GM23338 (cell line): ENCODE results near the gene NPPC. TPM values are rescaled to one million over a fixed set of nuclear protein-coding genes. Genes with fewer than 3 reads are reported as not detected.

Experiments used
- ATAC-seq: fragments of 200-7000 bp; cut with Tn5 transposase; 3 replicates; pipeline ENCODE4 v1.9.1; 2020
- DNase-seq: peaks from one replicate; pipeline ENCODE4 v3.0.0-alpha.2; 2015; ENCODE audit warnings: low spot score
- H2AFZ ChIP-seq: fragments of 200-600 bp; sonication (generic); 2 replicates; pipeline ENCODE4 v1.8.0; 2016; ENCODE audit warnings: antibody characterized with exemption, mild to moderate bottlenecking, moderate library complexity
- H3F3A ChIP-seq: fragments of 200-600 bp; sonication (generic); replicated peaks from 2 replicates; pipeline ENCODE4 v1.8.0; 2017; ENCODE audit warnings: antibody characterized with exemption, mixed run types, low read depth
- H3K27ac ChIP-seq: fragments of 200-600 bp; sonication (generic); 2 replicates; pipeline ENCODE4 v1.6.1; 2016; ENCODE audit warnings: low read depth
- H3K27me3 ChIP-seq: fragments of 200-600 bp; sonication (generic); 2 replicates; pipeline ENCODE4 v1.8.0; 2016; ENCODE audit warnings: mild to moderate bottlenecking, mixed run types, moderate library complexity; ENCODE audit not compliant: insufficient read depth
- H3K36me3 ChIP-seq: fragments of 200-600 bp; sonication (generic); 2 replicates; pipeline ENCODE4 v1.8.0; 2016; ENCODE audit warnings: mild to moderate bottlenecking; ENCODE audit not compliant: insufficient read depth
- H3K4me1 ChIP-seq: fragments of 200-600 bp; sonication (generic); 2 replicates; pipeline ENCODE4 v1.8.0; 2016; ENCODE audit warnings: mild to moderate bottlenecking, moderate library complexity; ENCODE audit not compliant: insufficient read depth
- H3K4me2 ChIP-seq: fragments of 200-600 bp; sonication (generic); 2 replicates; pipeline ENCODE4 v1.7.1; 2017; ENCODE audit warnings: mixed run types
- H3K4me3 ChIP-seq: fragments of 200-600 bp; sonication (generic); 2 replicates; pipeline ENCODE4 v1.6.1; 2016; ENCODE audit warnings: mixed run types
- H3K79me2 ChIP-seq: fragments of 200-600 bp; sonication (generic); replicated peaks from 2 replicates; pipeline ENCODE4 v1.8.0; 2017; ENCODE audit warnings: mild to moderate bottlenecking; ENCODE audit not compliant: insufficient read depth
- H3K9me2 ChIP-seq: fragments of 200-600 bp; sonication (generic); 2 replicates; pipeline ENCODE4 v1.8.0; 2017; ENCODE audit not compliant: insufficient read depth
- H4K20me1 ChIP-seq: fragments of 200-600 bp; sonication (generic); replicated peaks from 2 replicates; pipeline ENCODE4 v1.8.0; 2017; ENCODE audit warnings: mild to moderate bottlenecking; ENCODE audit not compliant: insufficient read depth
- H3K27ac Mint-ChIP-seq: 2 replicates; pipeline ENCODE4 v1.8.0; 2020; ENCODE audit warnings: inconsistent platforms, mild to moderate bottlenecking, moderate library complexity, mixed read lengths
- H3K27me3 Mint-ChIP-seq: 3 replicates; pipeline ENCODE4 v1.8.0; 2022; ENCODE audit warnings: low read depth, mild to moderate bottlenecking, moderate library complexity, mixed read lengths, inconsistent platforms; ENCODE audit not compliant: insufficient read depth, poor library complexity
- H3K36me3 Mint-ChIP-seq: 3 replicates; pipeline ENCODE4 v1.8.0; 2021; ENCODE audit warnings: low read depth, mild to moderate bottlenecking, inconsistent platforms, moderate library complexity, mixed read lengths
- H3K4me1 Mint-ChIP-seq: 3 replicates; pipeline ENCODE4 v1.8.0; 2020; ENCODE audit warnings: mild to moderate bottlenecking, inconsistent platforms, mixed read lengths
- H3K4me3 Mint-ChIP-seq: 3 replicates; pipeline ENCODE4 v1.8.0; 2021; ENCODE audit warnings: moderate library complexity, mild to moderate bottlenecking, inconsistent platforms, mixed read lengths
- H3K9me3 Mint-ChIP-seq: 3 replicates; pipeline ENCODE4 v1.8.0; 2020; ENCODE audit warnings: moderate library complexity, mild to moderate bottlenecking, inconsistent platforms, mixed read lengths
- CREB1 ChIP-seq: fragments of 250-450 bp; sonication (Bioruptor Pico); IDR thresholded peaks from 2 replicates; pipeline ENCODE4 v1.5.0; 2020; ENCODE audit warnings: low read depth, mild to moderate bottlenecking, moderate library complexity
- EZH2 ChIP-seq: fragments of 200-600 bp; sonication (generic); IDR thresholded peaks from one replicate; pipeline ENCODE4 v1.8.0; 2017; ENCODE audit warnings: antibody characterized with exemption, mild to moderate bottlenecking, low read depth; ENCODE audit not compliant: unreplicated experiment
- EZH2phosphoT487 ChIP-seq: fragments of 200-600 bp; sonication (generic); IDR thresholded peaks from one replicate; pipeline ENCODE4 v1.8.1; 2018; ENCODE audit warnings: antibody characterized with exemption; ENCODE audit not compliant: unreplicated experiment
- JUNB ChIP-seq: IDR thresholded peaks from one replicate; pipeline ENCODE4 v1.6.1; 2016; ENCODE audit warnings: antibody characterized with exemption; ENCODE audit not compliant: unreplicated experiment
- NANOG ChIP-seq: IDR thresholded peaks from 2 replicates; pipeline ENCODE4 v1.6.1; 2016; ENCODE audit warnings: antibody characterized with exemption, borderline replicate concordance
- POLR2AphosphoS5 ChIP-seq: IDR thresholded peaks from 2 replicates; pipeline ENCODE4 v1.6.1; 2016; ENCODE audit warnings: antibody characterized with exemption, low read depth
- STAT1 ChIP-seq: IDR thresholded peaks from one replicate; pipeline ENCODE4 v1.6.1; 2016; ENCODE audit warnings: antibody characterized with exemption; ENCODE audit not compliant: unreplicated experiment
- ZNF114 ChIP-seq: fragments of 250-450 bp; sonication (Bioruptor Pico); IDR thresholded peaks from 2 replicates; pipeline ENCODE4 v1.5.0; 2020; ENCODE audit warnings: mild to moderate bottlenecking, moderate library complexity
- ZNF331 ChIP-seq: fragments of 250-450 bp; sonication (Bioruptor Pico); IDR thresholded peaks from 2 replicates; pipeline ENCODE4 v1.5.0; 2020; ENCODE audit warnings: low read depth, mild to moderate bottlenecking, moderate library complexity
- polyA plus RNA-seq: library from polyadenylated mRNA; unstranded; fragments of >200 nt; fragmentation: Nextera tagmentation; extraction: Ambion mirVana; gene quantifications from 2 replicates; pipeline ENCODE4 v1.2.1, GENCODE V29; 2016
- total RNA-seq: library from RNA; depleted of rRNA; stranded (reverse); fragments of >200 nt; shearing (Covaris generic); gene quantifications from 2 replicates; pipeline ENCODE4 v1.2.3, GENCODE V29; 2014
- TF ChIP-seq, protein P1 (sequence below), 2 experiments: fragments of 200-600 bp in 1 of 2; sonication (generic) in 1 of 2; conservative IDR thresholded peaks; 2 replicates each; pipeline versions ENCODE4 v1.5.1 to v1.6.1; 2016 to 2017; ENCODE audit warnings: antibody characterized with exemption in 2 of 2, low read depth in 2 of 2, mild to moderate bottlenecking in 2 of 2, moderate library complexity in 1 of 2
- TF ChIP-seq, protein P2 (sequence below): IDR thresholded peaks from 2 replicates; pipeline ENCODE4 v1.6.1; 2016; ENCODE audit warnings: antibody characterized with exemption
- TF ChIP-seq, protein P3 (sequence below): fragments of 250-450 bp; sonication (Bioruptor Pico); IDR thresholded peaks from 2 replicates; pipeline ENCODE4 v1.5.0; 2020; ENCODE audit warnings: mild to moderate bottlenecking, moderate library complexity
- TF ChIP-seq, protein P4 (sequence below): IDR thresholded peaks from one replicate; pipeline ENCODE4 v1.6.1; 2018; ENCODE audit warnings: antibody characterized with exemption; ENCODE audit not compliant: unreplicated experiment

Gene NPPC
- total and polyA plus RNA-seq, 2 experiments from 2014 or later = 2.2 to 6.3 TPM

DNA sequence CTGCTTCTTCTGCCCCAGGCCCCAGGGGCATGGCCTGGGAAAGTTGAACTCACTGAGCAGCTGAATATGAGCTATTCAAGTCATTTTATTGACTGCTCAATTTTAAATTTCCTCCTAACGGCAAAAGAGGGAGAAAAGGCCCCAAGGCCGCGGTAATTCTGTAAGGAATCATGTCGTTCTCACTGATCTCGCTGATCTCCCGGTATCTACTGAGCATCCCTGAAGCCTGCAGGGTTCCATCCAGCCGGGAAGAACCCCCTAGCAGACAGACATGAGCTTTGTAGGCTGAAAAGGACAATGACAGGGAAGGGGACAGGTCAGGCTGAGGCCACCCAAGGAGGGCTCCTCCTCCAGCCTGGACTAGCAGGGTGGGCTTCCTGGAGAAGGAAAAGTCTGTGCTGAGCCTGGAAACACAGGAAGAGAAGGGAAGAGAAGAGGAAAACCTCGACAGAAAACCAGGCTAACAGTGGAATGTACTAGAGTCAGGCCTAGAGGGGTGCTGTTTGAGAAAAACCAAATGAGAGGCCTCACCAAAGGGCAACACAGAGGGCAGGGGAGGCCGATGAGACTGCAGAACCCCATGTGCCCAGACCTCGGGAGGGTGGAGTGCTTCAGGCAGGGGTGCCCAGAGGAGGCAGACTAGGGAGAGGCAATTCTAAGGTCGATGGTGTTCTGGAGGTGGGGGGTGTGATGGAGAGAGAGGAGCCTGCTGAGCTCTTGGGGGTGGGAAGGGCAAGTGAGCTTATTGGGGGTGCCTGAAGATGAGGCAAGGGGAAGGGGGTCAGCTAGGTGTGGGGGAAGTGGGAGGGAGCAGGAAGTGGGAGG, 2.9 kb upstream of the NPPC start:
- H3K27me3 Mint-ChIP-seq = peaks cover 50% of the 10 kb centered on the region

More for the DNA sequence above, 2.9 kb upstream of the NPPC start:
- no peak overlapping the region for H2AFZ ChIP-seq
- ATAC-seq (no peak), DNase-seq (no peak)
- no peak overlapping the region for H3K4me2 ChIP-seq
- no peaks in the 10 kb centered on the region for H3K36me3 ChIP-seq
- H3K9me3 Mint-ChIP-seq = no peaks in the 10 kb centered on the region
- peaks cover 49% of the 10 kb centered on the region for H3K27me3 ChIP-seq
- no peak overlapping the region for H3K4me3 ChIP-seq
- no peaks in the 10 kb centered on the region for H3K79me2 ChIP-seq
- no peaks in the 10 kb centered on the region for H3K4me1 ChIP-seq
- no peak overlapping the region for H3K27ac ChIP-seq
- no peak overlapping the region for H3K27ac Mint-ChIP-seq
- no peaks in the 10 kb centered on the region for H3K9me2 ChIP-seq
- no peaks in the 10 kb centered on the region for H3F3A ChIP-seq
- no peak overlapping the region; the same call in 2 of the 3 replicates for H3K4me3 Mint-ChIP-seq
- H4K20me1 ChIP-seq = peaks cover under 1% of the 10 kb centered on the region; the same call in 1 of the 2 replicates
- H3K4me1 Mint-ChIP-seq = peaks cover 12% of the 10 kb centered on the region; the same call in 2 of the 3 replicates
- H3K36me3 Mint-ChIP-seq = no peaks in the 10 kb centered on the region
- no peak for TF ChIP-seq NANOG
- TF ChIP-seq EZH2 = no peak
- no peak for TF ChIP-seq ZNF331 (CRISPR knock-in tag)
- TF ChIP-seq, protein P1, sequence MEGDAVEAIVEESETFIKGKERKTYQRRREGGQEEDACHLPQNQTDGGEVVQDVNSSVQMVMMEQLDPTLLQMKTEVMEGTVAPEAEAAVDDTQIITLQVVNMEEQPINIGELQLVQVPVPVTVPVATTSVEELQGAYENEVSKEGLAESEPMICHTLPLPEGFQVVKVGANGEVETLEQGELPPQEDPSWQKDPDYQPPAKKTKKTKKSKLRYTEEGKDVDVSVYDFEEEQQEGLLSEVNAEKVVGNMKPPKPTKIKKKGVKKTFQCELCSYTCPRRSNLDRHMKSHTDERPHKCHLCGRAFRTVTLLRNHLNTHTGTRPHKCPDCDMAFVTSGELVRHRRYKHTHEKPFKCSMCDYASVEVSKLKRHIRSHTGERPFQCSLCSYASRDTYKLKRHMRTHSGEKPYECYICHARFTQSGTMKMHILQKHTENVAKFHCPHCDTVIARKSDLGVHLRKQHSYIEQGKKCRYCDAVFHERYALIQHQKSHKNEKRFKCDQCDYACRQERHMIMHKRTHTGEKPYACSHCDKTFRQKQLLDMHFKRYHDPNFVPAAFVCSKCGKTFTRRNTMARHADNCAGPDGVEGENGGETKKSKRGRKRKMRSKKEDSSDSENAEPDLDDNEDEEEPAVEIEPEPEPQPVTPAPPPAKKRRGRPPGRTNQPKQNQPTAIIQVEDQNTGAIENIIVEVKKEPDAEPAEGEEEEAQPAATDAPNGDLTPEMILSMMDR (conservative IDR thresholded peaks at IDR 0.05; ENCODE audit: low read depth in 2 of 2) = no peak
- TF ChIP-seq POLR2AphosphoS5 = no peak
- TF ChIP-seq EZH2phosphoT487 = no peak
- TF ChIP-seq JUNB = no peak
- TF ChIP-seq, protein P2, sequence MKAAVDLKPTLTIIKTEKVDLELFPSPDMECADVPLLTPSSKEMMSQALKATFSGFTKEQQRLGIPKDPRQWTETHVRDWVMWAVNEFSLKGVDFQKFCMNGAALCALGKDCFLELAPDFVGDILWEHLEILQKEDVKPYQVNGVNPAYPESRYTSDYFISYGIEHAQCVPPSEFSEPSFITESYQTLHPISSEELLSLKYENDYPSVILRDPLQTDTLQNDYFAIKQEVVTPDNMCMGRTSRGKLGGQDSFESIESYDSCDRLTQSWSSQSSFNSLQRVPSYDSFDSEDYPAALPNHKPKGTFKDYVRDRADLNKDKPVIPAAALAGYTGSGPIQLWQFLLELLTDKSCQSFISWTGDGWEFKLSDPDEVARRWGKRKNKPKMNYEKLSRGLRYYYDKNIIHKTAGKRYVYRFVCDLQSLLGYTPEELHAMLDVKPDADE = no peak
- no peak for TF ChIP-seq CREB1 (CRISPR knock-in tag)
- TF ChIP-seq STAT1 = no peak
- TF ChIP-seq ZNF114 (CRISPR knock-in tag) = no peak
- TF ChIP-seq, protein P3, sequence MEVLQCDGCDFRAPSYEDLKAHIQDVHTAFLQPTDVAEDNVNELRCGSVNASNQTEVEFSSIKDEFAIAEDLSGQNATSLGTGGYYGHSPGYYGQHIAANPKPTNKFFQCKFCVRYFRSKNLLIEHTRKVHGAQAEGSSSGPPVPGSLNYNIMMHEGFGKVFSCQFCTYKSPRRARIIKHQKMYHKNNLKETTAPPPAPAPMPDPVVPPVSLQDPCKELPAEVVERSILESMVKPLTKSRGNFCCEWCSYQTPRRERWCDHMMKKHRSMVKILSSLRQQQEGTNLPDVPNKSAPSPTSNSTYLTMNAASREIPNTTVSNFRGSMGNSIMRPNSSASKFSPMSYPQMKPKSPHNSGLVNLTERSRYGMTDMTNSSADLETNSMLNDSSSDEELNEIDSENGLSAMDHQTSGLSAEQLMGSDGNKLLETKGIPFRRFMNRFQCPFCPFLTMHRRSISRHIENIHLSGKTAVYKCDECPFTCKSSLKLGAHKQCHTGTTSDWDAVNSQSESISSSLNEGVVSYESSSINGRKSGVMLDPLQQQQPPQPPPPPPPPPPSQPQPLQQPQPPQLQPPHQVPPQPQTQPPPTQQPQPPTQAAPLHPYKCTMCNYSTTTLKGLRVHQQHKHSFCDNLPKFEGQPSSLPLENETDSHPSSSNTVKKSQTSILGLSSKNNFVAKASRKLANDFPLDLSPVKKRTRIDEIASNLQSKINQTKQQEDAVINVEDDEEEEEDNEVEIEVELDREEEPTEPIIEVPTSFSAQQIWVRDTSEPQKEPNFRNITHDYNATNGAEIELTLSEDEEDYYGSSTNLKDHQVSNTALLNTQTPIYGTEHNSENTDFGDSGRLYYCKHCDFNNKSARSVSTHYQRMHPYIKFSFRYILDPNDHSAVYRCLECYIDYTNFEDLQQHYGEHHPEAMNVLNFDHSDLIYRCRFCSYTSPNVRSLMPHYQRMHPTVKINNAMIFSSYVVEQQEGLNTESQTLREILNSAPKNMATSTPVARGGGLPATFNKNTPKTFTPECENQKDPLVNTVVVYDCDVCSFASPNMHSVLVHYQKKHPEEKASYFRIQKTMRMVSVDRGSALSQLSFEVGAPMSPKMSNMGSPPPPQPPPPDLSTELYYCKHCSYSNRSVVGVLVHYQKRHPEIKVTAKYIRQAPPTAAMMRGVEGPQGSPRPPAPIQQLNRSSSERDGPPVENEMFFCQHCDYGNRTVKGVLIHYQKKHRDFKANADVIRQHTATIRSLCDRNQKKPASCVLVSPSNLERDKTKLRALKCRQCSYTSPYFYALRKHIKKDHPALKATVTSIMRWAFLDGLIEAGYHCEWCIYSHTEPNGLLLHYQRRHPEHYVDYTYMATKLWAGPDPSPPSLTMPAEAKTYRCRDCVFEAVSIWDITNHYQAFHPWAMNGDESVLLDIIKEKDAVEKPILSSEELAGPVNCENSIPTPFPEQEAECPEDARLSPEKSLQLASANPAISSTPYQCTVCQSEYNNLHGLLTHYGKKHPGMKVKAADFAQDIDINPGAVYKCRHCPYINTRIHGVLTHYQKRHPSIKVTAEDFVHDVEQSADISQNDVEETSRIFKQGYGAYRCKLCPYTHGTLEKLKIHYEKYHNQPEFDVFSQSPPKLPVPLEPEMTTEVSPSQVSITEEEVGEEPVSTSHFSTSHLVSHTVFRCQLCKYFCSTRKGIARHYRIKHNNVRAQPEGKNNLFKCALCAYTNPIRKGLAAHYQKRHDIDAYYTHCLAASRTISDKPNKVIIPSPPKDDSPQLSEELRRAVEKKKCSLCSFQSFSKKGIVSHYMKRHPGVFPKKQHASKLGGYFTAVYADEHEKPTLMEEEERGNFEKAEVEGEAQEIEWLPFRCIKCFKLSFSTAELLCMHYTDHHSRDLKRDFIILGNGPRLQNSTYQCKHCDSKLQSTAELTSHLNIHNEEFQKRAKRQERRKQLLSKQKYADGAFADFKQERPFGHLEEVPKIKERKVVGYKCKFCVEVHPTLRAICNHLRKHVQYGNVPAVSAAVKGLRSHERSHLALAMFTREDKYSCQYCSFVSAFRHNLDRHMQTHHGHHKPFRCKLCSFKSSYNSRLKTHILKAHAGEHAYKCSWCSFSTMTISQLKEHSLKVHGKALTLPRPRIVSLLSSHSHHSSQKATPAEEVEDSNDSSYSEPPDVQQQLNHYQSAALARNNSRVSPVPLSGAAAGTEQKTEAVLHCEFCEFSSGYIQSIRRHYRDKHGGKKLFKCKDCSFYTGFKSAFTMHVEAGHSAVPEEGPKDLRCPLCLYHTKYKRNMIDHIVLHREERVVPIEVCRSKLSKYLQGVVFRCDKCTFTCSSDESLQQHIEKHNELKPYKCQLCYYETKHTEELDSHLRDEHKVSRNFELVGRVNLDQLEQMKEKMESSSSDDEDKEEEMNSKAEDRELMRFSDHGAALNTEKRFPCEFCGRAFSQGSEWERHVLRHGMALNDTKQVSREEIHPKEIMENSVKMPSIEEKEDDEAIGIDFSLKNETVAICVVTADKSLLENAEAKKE (CRISPR knock-in tag) = no peak
- TF ChIP-seq, protein P4, sequence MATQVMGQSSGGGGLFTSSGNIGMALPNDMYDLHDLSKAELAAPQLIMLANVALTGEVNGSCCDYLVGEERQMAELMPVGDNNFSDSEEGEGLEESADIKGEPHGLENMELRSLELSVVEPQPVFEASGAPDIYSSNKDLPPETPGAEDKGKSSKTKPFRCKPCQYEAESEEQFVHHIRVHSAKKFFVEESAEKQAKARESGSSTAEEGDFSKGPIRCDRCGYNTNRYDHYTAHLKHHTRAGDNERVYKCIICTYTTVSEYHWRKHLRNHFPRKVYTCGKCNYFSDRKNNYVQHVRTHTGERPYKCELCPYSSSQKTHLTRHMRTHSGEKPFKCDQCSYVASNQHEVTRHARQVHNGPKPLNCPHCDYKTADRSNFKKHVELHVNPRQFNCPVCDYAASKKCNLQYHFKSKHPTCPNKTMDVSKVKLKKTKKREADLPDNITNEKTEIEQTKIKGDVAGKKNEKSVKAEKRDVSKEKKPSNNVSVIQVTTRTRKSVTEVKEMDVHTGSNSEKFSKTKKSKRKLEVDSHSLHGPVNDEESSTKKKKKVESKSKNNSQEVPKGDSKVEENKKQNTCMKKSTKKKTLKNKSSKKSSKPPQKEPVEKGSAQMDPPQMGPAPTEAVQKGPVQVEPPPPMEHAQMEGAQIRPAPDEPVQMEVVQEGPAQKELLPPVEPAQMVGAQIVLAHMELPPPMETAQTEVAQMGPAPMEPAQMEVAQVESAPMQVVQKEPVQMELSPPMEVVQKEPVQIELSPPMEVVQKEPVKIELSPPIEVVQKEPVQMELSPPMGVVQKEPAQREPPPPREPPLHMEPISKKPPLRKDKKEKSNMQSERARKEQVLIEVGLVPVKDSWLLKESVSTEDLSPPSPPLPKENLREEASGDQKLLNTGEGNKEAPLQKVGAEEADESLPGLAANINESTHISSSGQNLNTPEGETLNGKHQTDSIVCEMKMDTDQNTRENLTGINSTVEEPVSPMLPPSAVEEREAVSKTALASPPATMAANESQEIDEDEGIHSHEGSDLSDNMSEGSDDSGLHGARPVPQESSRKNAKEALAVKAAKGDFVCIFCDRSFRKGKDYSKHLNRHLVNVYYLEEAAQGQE = no peak
